ENCODE data around the gene PLEKHA7.
"Not testable (repeated sequence)": the region's sequence is repeated elsewhere in the genome, so short reads cannot be mapped to it uniquely, and the experiment has no call there.

The PLEKHA7 gene

GRCh38 chr11:16976379-16976778, 37.8 kb downstream of the PLEKHA7 start:
- DNase-seq (ENCODE audit: low spot score): no peak

- no peak for DNase-seq (ENCODE audit: low spot score)
These were observed 38.3 kb downstream of the PLEKHA7 start for GRCh38 chr11:16975906-16976305.

GRCh38 chr11:16973338-16973964, 40.8 kb downstream of the PLEKHA7 start:
- DNase-seq (ENCODE audit: low spot score): no peak

- DNase-seq (ENCODE audit: low spot score): no peak
These were observed 44.9 kb downstream of the PLEKHA7 start for GRCh38 chr11:16969010-16969999.

GRCh38 chr11:16968196-16968595, 46.0 kb downstream of the PLEKHA7 start:
- DNase-seq (ENCODE audit: low spot score): no peak

- no peak for DNase-seq (ENCODE audit: low spot score)
These were observed 47.1 kb downstream of the PLEKHA7 start for GRCh38 chr11:16966930-16967671.

GRCh38 chr11:16964501-16964900, 49.7 kb downstream of the PLEKHA7 start:
- no peak for DNase-seq (ENCODE audit: low spot score)

- DNase-seq (ENCODE audit: low spot score): no peak
These were observed 50.8 kb downstream of the PLEKHA7 start for GRCh38 chr11:16963316-16963876.

GRCh38 chr11:16962589-16962988, 51.6 kb downstream of the PLEKHA7 start:
- DNase-seq (ENCODE audit: low spot score): not testable (repeated sequence)

- no peak for DNase-seq (ENCODE audit: low spot score)
These were observed 52.1 kb downstream of the PLEKHA7 start for GRCh38 chr11:16962146-16962545.

GRCh38 chr11:16960250-16960649, 54.0 kb downstream of the PLEKHA7 start:
- DNase-seq (ENCODE audit: low spot score): no peak

- DNase-seq (ENCODE audit: low spot score): no peak
These were observed 54.6 kb downstream of the PLEKHA7 start for GRCh38 chr11:16959602-16960001.

GRCh38 chr11:16958833-16959232, 55.4 kb downstream of the PLEKHA7 start:
- DNase-seq (ENCODE audit: low spot score): no peak

- no peak for DNase-seq (ENCODE audit: low spot score)
These were observed 57.6 kb downstream of the PLEKHA7 start for GRCh38 chr11:16956538-16957153.

GRCh38 chr11:16953663-16954062, 60.6 kb downstream of the PLEKHA7 start:
- DNase-seq (ENCODE audit: low spot score): no peak

GRCh38 chr11:16946477-16947282, 67.5 kb downstream of the PLEKHA7 start:
- DNase-seq (ENCODE audit: low spot score): no peak

GRCh38 chr11:16945671-16946469, 68.3 kb downstream of the PLEKHA7 start:
- peak; percentile 38 for DNase-seq (ENCODE audit: low spot score)

GRCh38 chr11:16942911-16943310, 71.3 kb downstream of the PLEKHA7 start:
- no peak for DNase-seq (ENCODE audit: low spot score)

GRCh38 chr11:16942342-16942741, 71.9 kb downstream of the PLEKHA7 start:
- DNase-seq (ENCODE audit: low spot score): no peak

GRCh38 chr11:16941935-16942334, 72.3 kb downstream of the PLEKHA7 start:
- DNase-seq (ENCODE audit: low spot score): no peak

Measured in cerebellar cortex (tissue), 1 donor.